Raji (cell line): ENCODE results near the gene PHF21A.

Experiments
- POLR2A ChIP-seq: IDR thresholded peaks from 2 replicates; pipeline ENCODE4 v1.6.1; 2011; ENCODE audit warnings: low read depth, low read length, control low read depth; ENCODE audit not compliant: insufficient read depth

Gene PHF21A

DNA sequence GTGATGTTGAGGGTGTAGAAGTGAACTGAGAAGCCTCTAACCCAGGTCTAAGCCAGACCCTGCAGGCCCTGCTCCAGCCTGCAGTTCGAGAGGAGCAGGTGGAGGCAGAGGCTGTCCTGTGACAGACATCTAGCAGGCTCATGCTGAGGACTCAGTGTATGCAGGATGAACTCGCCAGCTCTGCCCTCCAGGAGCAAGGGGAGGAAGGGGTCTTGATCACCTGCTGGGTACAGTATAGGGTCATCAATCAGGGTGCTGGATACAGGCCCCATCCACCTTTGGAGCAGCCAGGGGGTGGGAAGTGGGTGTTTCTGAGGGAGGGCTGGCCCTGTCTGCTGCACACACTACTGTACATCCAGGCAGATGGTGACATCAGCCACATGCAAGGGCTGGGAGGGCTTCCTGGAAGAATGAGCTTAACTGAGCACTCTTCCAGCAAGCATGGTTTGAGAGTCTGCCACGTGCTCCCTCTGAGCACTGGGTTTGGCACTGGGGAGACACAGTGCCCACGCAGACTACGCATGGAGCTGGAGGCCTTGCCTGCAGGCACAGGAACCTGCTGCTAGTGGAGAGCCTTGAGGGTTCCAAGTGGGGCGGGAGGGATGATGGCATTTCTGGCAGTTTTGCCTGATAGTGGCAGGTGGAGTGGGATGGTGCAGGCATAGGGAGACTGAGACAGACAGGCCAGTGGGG is 226.6 kb downstream of the PHF21A start:
- TF ChIP-seq POLR2A, result no peak

DNA sequence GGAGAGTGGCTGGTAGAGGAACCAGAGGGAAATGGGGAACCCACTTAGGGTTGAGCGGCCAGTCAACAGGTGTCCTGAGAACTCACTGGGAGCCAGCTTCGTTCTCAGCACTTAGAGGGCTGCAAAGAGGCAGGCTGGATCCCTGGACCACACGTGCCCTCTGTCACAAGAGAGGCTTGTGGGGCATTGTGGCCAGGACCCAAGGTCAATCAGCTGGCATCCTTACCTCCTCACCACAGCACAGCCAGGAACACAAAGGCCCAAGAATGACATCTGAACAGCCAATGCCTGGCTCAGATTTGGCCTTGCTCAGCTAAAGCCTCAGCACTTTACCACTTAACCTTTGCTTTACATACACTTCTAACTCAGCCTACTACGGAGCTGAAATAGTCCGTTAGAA is 228.4 kb downstream of the PHF21A start:
- no peak for TF ChIP-seq POLR2A

DNA sequence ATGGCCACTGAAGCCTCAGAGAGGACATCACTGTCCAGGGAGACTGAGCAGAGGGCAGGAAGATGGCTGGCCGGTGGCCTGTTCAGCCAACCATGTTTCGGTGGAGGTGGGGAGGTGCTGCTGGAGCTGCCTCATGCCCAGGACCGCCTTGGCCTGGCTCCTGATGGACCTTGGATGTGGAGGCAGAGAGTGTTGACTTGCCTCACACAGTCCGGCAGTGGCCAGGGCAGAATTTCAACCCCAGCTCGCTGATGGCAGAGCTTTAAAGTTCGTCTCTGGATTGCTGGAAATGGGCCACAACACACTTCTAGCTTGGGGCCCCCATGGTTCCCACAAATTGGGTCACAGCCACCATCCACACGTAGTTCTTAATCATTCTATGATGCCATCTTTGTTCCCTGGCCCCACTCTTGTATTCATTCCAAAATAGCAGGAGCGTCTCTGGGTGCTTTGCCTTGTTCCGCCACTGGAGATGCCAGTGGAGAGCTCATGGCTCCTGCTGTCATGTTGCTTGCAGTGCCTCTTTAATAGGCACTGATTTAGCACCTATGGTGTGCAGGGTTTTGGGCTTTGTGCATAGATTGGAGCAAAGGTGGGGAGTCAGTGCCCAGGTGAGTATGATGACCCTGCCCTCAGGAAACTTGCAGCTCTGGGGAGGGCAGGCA is 230.2 kb downstream of the PHF21A start:
- no peak for TF ChIP-seq POLR2A

DNA sequence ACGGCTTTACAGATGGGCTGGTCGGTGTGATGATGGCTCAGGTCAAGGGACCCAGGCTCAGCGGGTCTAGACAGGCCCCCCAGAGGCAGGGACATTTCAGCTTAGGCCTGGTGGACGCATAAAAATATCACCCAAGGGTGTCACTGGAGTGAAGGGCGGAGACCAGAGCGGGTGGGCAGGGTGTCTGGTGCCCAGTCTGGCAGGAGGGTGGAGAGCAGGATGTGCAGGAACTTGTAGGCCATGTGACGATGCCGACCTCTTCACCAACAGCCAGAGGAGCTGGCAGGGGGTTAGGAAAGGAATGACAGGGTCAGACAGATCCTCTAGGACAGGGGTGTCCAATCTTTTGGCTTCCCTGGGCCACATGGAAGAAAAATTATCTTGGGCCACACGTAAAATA is 231.3 kb downstream of the PHF21A start:
- no peak for TF ChIP-seq POLR2A

DNA sequence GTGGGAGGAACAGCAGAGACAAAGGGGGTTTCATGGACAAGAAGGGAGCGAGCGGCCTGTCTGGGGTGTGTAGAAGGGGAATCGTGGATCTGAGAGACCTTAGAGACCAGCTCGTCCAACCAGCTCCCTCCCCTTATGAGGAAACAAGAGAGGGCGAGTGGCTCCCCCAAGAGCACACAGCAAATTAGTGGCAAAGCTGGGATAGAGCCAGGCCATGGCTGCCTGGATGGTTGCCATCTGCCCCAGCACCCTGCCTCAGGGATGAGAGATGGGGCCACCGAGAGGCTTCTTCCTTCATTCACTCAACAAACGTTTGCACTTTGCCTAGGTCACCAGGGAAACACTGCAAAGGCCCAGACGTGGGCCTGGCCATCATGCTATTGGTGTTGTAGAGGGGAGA is 231.7 kb downstream of the PHF21A start:
- no peak for TF ChIP-seq POLR2A

DNA sequence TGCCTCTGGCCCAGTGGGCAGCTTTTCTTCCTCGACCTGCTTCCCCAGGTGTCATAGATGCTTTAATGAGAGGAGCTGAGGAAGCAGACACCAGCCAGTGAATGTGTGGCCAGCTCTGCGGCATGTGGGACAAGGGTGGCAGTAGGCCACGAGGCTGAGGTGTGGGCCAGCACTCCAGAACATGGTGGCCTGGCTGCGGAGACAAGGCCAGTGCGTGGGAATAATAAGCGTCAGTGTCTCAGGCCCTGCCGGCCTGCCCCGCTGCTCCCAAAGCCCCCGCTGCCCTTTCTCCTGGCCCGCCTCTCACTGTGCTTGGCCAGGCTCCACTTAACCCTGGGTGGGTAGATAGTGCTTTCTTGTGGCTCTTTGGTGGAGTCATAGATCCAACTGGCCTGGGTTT is 233.7 kb downstream of the PHF21A start:
- TF ChIP-seq POLR2A, result no peak

DNA sequence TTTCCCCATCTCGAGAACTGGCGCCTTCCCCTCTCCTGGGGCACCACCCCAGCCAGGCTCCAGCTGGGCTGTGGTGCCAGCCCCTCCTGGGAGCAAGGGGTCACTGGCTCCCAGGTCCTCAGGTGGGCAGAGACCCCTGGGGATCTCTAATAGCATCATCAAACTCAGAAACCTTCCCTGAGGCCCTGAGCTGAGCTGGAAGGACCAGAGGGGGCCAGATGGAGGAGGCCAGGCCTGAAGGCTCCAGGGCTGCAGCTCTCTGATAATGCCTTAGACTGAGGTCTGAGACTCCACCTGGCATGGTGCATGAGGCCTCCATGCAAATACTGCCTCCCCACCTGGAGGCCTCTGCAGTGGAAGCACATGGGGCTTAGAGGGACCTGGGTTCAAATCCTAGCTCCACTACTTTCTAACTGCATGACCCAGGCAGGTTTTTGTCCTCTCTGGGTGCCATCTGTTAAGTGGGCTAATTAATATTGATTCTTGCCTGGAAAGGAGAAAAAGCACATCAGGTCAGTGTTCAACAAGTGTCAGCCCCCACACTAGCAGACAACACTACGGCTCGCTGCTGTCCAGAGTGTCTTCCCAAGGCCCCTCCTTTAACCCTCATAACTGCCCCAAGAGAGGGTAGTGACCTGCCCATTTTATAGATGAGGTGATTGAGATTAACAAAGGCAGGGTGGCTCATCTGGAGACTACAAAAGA is 234.3 kb downstream of the PHF21A start:
- no peak for TF ChIP-seq POLR2A

DNA sequence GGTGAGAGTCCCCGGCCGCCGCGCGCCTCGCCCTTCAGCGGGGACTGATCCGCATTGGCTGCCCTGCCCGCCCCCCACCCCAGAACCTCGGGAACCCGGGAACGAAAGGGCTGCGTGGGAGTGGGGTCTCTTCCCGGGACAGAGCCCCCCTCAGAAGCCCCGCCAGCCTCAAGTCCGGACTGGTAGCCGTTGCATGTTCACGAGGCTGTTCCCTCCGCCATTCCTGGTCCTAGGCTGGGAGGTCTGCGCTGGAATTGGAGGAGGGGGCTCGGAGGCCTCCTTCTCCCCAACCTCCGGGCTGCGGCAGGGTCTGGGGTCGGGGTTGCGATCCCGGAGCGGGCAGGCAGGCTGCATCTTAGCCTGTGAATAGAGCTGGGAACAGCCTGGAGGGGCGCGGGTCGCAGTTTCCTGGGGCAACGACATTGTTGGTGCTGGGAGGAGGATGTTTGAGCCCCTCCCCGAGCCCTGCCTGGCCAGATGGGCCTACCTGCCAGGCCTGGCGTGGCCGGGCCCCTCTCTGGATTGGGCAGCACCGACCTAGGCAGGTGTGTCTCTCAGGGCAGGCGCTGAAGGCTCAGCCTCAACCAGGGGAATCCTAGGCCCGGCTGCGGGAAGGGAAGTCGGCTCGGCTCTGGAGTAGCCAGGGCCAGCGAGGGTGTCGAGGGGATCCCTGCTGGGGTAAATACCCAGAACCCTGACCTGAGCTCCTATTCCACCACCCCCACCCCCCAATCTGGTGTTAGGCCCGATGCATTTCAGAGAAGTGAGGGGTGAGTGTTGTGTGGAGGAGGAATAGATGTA is 235.1 kb downstream of the PHF21A start:
- no peak for TF ChIP-seq POLR2A

DNA sequence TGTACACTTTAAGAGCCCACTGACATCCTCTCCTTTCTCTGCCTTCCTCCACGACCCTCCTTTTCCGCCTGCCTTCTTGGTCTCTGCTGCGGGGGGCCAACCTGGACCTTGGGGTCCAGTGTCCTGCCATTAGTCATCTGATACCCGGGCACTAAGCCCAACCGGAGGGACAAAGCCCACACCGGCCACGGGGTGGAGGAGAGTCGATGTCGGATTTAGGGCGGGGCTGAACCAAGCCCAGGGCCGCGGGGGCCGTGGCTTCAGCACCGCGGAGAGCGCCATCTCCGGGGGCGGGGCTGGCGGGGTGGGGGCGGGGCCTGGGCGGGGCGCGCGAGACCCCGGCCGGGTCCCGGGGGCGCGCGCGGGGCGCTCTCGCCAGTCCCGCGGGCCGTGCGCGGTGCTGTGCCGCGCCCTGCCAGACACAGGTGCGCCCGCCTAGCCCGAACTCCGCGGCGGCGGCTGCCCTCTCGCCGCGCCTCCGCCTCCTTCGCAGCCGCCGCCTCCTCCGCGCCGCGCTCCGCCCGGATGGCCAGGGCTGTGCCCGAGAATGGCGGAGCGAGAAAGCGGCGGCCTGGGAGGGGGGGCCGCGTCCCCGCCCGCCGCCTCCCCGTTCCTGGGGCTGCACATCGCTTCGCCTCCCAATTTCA is 235.9 kb downstream of the PHF21A start, which contains the start of gene MAPK8IP1:
Gene MAPK8IP1 (plus strand): TSS at position 378 of the 647 bp plus-strand sequence. CDS start 170 bp downstream, at position 548.
- TF ChIP-seq POLR2A, result no peak

DNA sequence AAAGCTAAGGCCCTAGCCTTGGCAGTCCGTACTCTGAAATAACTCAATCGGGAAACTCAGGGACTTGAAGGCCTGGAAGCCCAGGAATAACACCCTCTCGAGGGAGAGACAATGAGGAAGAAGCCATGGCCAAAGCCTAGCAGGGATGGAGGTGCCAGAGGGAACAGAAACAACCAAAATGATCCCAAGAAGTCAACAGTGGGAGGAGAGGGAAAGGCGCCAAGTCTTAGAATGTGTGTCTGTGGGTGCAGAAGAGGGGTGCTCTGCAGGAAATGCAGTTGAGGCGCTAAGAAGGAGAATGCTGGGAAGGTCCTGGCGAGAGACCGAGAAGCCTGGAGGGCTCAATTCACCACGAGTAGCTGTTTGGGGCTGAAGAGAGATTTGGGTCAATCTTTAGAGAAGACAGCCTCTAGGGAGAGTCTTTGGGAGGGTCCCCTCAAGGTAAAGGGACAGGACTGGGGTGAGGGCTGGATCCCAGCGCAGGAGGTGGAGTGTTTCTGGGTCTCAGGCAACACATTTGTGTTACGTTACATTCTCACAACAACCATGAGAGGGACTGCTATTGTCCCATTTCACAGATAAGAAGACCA is 236.6 kb downstream of the PHF21A start:
- no peak for TF ChIP-seq POLR2A
